Measurements from ENCODE around the gene TMBIM4. TPM values are rescaled to one million over a fixed set of nuclear protein-coding genes. Genes with fewer than 3 reads are reported as not detected.

The TMBIM4 gene
- total RNA-seq, 1 experiment from 2014 or later, result 36.3 TPM

DNA sequence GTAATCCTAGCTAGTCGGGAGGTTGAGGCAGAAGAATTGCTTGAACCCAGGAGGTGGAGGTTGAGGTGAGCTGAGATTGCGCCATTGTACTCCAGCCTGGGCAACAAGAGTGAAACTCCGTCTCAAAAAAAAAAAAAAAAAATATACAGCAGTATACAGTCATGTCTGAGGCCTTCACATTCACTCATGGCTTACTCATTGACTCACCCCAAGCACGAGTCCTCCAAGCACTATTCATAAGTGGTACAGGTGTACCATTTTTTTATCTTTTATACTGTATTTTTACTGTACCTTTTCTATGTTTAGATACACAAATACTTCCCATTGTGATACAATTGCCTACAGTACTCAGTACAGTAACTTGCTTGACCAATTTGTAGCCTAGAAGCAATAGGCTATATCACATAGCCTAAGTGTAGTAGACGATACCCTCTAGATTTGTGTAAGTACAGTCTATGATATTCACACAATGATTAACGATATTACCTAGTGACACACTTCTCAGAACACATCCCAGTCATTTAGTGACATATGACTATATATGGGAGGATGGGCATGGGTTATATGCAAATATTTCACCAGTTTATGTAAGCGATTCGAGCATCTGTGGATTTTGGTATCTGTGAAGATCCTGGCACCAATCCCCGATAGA is 51.4 kb downstream of the TMBIM4 start:
- no TSS peak for BruUV-seq (replicated peaks)
- ChIA-PET CTCF (no interaction called here), POLR2A (ENCODE audit: unreplicated experiment) (no interaction called here)
- Histone ChIP-seq H2AFZ (ENCODE audit: low read length) (no peak overlapping the region), H3K4me2 (ENCODE audit: low read length) (no peak overlapping the region), H3K36me3 (ENCODE audit: low read depth, low read length) (peaks cover 14% of the 10 kb centered on the region), H3K9ac (ENCODE audit: low read length) (no peak overlapping the region), H4K20me1 (ENCODE audit: low read length) (no peaks in the 10 kb centered on the region), H3F3A (ENCODE audit: low read length, unreplicated experiment) (no peaks in the 10 kb centered on the region), H3K9me2 (replicated peaks; ENCODE audit: low read length) (no peaks in the 10 kb centered on the region), H3K27me3 (ENCODE audit: low read length) (no peaks in the 10 kb centered on the region), H3K4me1 (ENCODE audit: insufficient read depth, low read length) (no peaks in the 10 kb centered on the region), H3K9me3 (ENCODE audit: low read length) (no peaks in the 10 kb centered on the region), H3K4me3 (ENCODE audit: low read length) (no peak overlapping the region), H3K79me2 (ENCODE audit: low read length) (no peaks in the 10 kb centered on the region), H3K27ac (ENCODE audit: low read length) (no peak overlapping the region)
- intact Hi-C loops (cut with micrococcal nuclease), result no loop called here
- DNase-seq, result no peak
- TF ChIP-seq EZH2phosphoT487 (IDR thresholded peaks at IDR 0.05; ENCODE audit: borderline replicate concordance, low read length) (no peak), EZH2 (IDR thresholded peaks at IDR 0.05; ENCODE audit: low read length, unreplicated experiment) (no peak)
- TF ChIP-seq, protein P1, sequence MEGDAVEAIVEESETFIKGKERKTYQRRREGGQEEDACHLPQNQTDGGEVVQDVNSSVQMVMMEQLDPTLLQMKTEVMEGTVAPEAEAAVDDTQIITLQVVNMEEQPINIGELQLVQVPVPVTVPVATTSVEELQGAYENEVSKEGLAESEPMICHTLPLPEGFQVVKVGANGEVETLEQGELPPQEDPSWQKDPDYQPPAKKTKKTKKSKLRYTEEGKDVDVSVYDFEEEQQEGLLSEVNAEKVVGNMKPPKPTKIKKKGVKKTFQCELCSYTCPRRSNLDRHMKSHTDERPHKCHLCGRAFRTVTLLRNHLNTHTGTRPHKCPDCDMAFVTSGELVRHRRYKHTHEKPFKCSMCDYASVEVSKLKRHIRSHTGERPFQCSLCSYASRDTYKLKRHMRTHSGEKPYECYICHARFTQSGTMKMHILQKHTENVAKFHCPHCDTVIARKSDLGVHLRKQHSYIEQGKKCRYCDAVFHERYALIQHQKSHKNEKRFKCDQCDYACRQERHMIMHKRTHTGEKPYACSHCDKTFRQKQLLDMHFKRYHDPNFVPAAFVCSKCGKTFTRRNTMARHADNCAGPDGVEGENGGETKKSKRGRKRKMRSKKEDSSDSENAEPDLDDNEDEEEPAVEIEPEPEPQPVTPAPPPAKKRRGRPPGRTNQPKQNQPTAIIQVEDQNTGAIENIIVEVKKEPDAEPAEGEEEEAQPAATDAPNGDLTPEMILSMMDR (conservative IDR thresholded peaks at IDR 0.05; ENCODE audit: low read depth, low read length), result no peak
- ATAC-seq, result no peak

DNA sequence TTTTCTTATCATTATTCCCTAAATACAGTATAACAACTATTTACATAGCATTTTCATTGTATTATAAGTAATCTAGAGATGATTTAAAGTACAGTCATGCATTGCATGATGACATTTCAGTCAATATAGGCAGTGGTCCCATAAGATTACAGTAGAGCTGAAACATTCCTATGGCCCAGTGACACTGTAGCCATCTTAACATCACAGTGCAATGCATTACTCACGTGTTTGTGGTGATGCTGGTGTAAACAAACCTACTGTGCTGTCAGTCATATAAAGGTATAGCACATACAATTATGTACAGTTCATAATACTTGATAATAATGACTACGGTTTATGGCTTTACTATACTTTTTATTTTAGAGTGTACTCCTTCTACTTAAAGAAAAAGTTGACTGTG is 52.6 kb downstream of the TMBIM4 start:
- Histone ChIP-seq H3K9me3 (ENCODE audit: low read length) (no peaks in the 10 kb centered on the region), H3K4me3 (ENCODE audit: low read length) (no peak overlapping the region), H3K9ac (ENCODE audit: low read length) (no peak overlapping the region), H3K27me3 (ENCODE audit: low read length) (no peaks in the 10 kb centered on the region), H3K79me2 (ENCODE audit: low read length) (no peaks in the 10 kb centered on the region), H3F3A (ENCODE audit: low read length, unreplicated experiment) (no peaks in the 10 kb centered on the region), H3K27ac (ENCODE audit: low read length) (no peak overlapping the region), H3K4me1 (ENCODE audit: insufficient read depth, low read length) (no peaks in the 10 kb centered on the region), H4K20me1 (ENCODE audit: low read length) (no peaks in the 10 kb centered on the region), H3K4me2 (ENCODE audit: low read length) (no peak overlapping the region), H3K36me3 (ENCODE audit: low read depth, low read length) (peaks cover 4% of the 10 kb centered on the region), H3K9me2 (replicated peaks; ENCODE audit: low read length) (no peaks in the 10 kb centered on the region), H2AFZ (ENCODE audit: low read length) (no peak overlapping the region)
- CTCF ChIA-PET, result no interaction called here
- intact Hi-C loops (cut with micrococcal nuclease), result no loop called here
- TF ChIP-seq, protein P1 (conservative IDR thresholded peaks at IDR 0.05; ENCODE audit: low read depth, low read length), result no peak
- POLR2A ChIA-PET (ENCODE audit: unreplicated experiment), result no interaction called here
- DNase-seq (peak; percentile 32), ATAC-seq (peak; percentile 45)
- BruUV-seq (replicated peaks), result no TSS peak

DNA sequence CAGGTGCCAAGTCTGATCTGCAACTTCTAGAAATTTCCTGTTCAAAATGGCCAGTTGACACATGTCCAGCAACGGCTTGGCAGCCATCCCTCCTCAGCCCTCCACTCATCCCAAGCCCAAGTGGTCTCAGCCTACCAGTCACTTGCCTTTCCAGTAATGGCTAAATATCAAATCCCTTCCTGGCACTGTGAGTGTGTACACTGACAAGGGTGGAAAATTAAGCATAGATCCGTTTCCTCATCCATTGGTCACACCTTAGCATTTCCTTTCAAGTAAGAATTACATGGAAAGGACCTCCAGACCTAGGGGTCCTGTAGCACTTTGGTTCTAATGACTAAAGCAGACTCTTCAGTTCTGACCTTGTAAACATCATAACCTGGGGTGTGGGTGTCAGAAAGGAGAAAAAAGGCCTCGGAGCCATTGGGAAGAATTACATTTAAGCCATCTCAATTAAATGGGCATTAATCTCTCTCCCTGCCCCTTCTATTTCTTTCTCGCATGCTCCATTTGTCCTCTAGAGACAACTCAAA is 54.7 kb downstream of the TMBIM4 start:
- TF ChIP-seq, protein P1 (conservative IDR thresholded peaks at IDR 0.05; ENCODE audit: low read depth, low read length), result no peak
- no peak for TF ChIP-seq EZH2 (IDR thresholded peaks at IDR 0.05; ENCODE audit: low read length, unreplicated experiment)
- TF ChIP-seq EZH2phosphoT487 (IDR thresholded peaks at IDR 0.05; ENCODE audit: borderline replicate concordance, low read length), result no peak
- POLR2A ChIA-PET (ENCODE audit: unreplicated experiment), result no interaction called here
- Histone ChIP-seq H3K36me3 (ENCODE audit: low read depth, low read length) (no peaks in the 10 kb centered on the region), H3F3A (ENCODE audit: low read length, unreplicated experiment) (no peaks in the 10 kb centered on the region), H3K9me3 (ENCODE audit: low read length) (no peaks in the 10 kb centered on the region), H3K4me3 (ENCODE audit: low read length) (no peak overlapping the region), H2AFZ (ENCODE audit: low read length) (no peak overlapping the region), H3K4me2 (ENCODE audit: low read length) (no peak overlapping the region), H3K27ac (ENCODE audit: low read length) (no peak overlapping the region), H3K79me2 (ENCODE audit: low read length) (no peaks in the 10 kb centered on the region), H3K9ac (ENCODE audit: low read length) (no peak overlapping the region), H3K4me1 (ENCODE audit: insufficient read depth, low read length) (no peaks in the 10 kb centered on the region), H3K27me3 (ENCODE audit: low read length) (no peaks in the 10 kb centered on the region), H3K9me2 (replicated peaks; ENCODE audit: low read length) (no peaks in the 10 kb centered on the region), H4K20me1 (ENCODE audit: low read length) (no peaks in the 10 kb centered on the region)
- CTCF ChIA-PET, result no interaction called here
- intact Hi-C loops (cut with micrococcal nuclease), result no loop called here
- ATAC-seq (no peak), DNase-seq (no peak)
- no TSS peak for BruUV-seq (replicated peaks)

Data from PC-3 (cell line).